ENCODE measurements around the gene ADGRL3. TPM values are rescaled to one million over a fixed set of nuclear protein-coding genes. Genes with fewer than 3 reads are reported as not detected.

Gene ADGRL3
- total RNA-seq, 4 donors from 2014 or later: 6.1 to 26.0 (median 7.3) TPM

GRCh38 chr4:61332693-61333092 lies 132.6 kb downstream of the ADGRL3 start:
- no peaks in the 10 kb centered on the region for H3K36me3 ChIP-seq
- no peaks in the 10 kb centered on the region for H3K9me3 ChIP-seq
- no peaks in the 10 kb centered on the region for H3K27me3 ChIP-seq
- no peak overlapping the region for H3K27ac ChIP-seq
- H3K4me1 ChIP-seq: no peaks in the 10 kb centered on the region
- 40 to 62% methylated on average over 2 to 4 of the region's 4 CpGs for WGBS, 2 donors (ENCODE audit: low coverage in 1 of 2)
- no peak for ATAC-seq
- no peak overlapping the region for H3K4me3 ChIP-seq
- TF ChIP-seq POLR2A (IDR thresholded peaks at IDR 0.05) (no peak), EP300 (IDR thresholded peaks at IDR 0.05) (no peak), POLR2AphosphoS5 (IDR thresholded peaks at IDR 0.05) (no peak)
- TF ChIP-seq, protein P1, sequence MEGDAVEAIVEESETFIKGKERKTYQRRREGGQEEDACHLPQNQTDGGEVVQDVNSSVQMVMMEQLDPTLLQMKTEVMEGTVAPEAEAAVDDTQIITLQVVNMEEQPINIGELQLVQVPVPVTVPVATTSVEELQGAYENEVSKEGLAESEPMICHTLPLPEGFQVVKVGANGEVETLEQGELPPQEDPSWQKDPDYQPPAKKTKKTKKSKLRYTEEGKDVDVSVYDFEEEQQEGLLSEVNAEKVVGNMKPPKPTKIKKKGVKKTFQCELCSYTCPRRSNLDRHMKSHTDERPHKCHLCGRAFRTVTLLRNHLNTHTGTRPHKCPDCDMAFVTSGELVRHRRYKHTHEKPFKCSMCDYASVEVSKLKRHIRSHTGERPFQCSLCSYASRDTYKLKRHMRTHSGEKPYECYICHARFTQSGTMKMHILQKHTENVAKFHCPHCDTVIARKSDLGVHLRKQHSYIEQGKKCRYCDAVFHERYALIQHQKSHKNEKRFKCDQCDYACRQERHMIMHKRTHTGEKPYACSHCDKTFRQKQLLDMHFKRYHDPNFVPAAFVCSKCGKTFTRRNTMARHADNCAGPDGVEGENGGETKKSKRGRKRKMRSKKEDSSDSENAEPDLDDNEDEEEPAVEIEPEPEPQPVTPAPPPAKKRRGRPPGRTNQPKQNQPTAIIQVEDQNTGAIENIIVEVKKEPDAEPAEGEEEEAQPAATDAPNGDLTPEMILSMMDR (IDR thresholded peaks at IDR 0.05): no peak

DNA sequence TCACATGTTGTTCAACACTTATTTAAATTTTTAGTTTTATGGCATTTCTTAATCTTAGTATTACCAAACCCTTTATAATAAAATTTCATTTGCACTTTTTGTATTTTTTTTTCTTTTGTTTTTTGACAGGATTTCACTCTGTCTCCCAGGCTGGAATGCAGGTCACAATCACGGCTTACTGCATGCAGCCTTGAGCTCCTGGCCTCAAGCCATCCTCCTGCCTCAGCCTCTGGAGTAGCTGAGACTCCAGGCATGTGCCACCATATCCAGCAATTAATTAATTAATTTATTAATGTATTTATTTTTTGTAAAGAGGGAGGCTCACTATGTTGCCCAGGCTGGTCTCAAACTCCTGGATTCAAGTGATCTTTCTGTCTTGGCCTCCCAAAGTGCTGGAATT lies 133.4 kb downstream of the ADGRL3 start:
- Histone ChIP-seq H3K36me3 (no peaks in the 10 kb centered on the region), H3K4me3 (no peak overlapping the region), H3K27me3 (no peaks in the 10 kb centered on the region), H3K4me1 (no peaks in the 10 kb centered on the region), H3K27ac (no peak overlapping the region), H3K9me3 (no peaks in the 10 kb centered on the region)
- no peak for TF ChIP-seq POLR2A (IDR thresholded peaks at IDR 0.05)
- TF ChIP-seq POLR2AphosphoS5 (IDR thresholded peaks at IDR 0.05): no peak
- TF ChIP-seq, protein P1 (IDR thresholded peaks at IDR 0.05): no peak
- TF ChIP-seq EP300 (IDR thresholded peaks at IDR 0.05): no peak
- 25% methylated on average over 1 of the region's 1 CpG; no CpG with 5 or more reads in 1 of the 2 donors for WGBS, 2 donors (ENCODE audit: low coverage in 1 of 2)
- no peak for ATAC-seq

- 68 to 75% methylated on average over 3 of the region's 3 CpGs for WGBS, 2 donors (ENCODE audit: low coverage in 1 of 2)
- no peak overlapping the region for H3K27ac ChIP-seq
- no peaks in the 10 kb centered on the region for H3K36me3 ChIP-seq
- no peak overlapping the region for H3K4me3 ChIP-seq
- H3K9me3 ChIP-seq: no peaks in the 10 kb centered on the region
- no peak for TF ChIP-seq EP300 (IDR thresholded peaks at IDR 0.05)
- TF ChIP-seq POLR2A (IDR thresholded peaks at IDR 0.05): no peak
- TF ChIP-seq, protein P1 (IDR thresholded peaks at IDR 0.05): no peak
- TF ChIP-seq POLR2AphosphoS5 (IDR thresholded peaks at IDR 0.05): no peak
- H3K4me1 ChIP-seq: no peaks in the 10 kb centered on the region
- H3K27me3 ChIP-seq: no peaks in the 10 kb centered on the region
- no peak for ATAC-seq
These were observed 135.2 kb downstream of the ADGRL3 start for GRCh38 chr4:61335241-61335763.

- no peak for ATAC-seq
- Histone ChIP-seq H3K4me1 (no peaks in the 10 kb centered on the region), H3K27me3 (no peaks in the 10 kb centered on the region), H3K4me3 (no peak overlapping the region), H3K36me3 (no peaks in the 10 kb centered on the region), H3K27ac (no peak overlapping the region), H3K9me3 (no peaks in the 10 kb centered on the region)
- TF ChIP-seq, protein P1 (IDR thresholded peaks at IDR 0.05): no peak
- no peak for TF ChIP-seq POLR2AphosphoS5 (IDR thresholded peaks at IDR 0.05)
- TF ChIP-seq POLR2A (IDR thresholded peaks at IDR 0.05): no peak
- TF ChIP-seq EP300 (IDR thresholded peaks at IDR 0.05): no peak
- 75 to 81% methylated on average over 2 to 5 of the region's 5 CpGs for WGBS, 2 donors (ENCODE audit: low coverage in 1 of 2)
These were observed 136.4 kb downstream of the ADGRL3 start for GRCh38 chr4:61336488-61336887.

GRCh38 chr4:61336916-61337315 lies 136.8 kb downstream of the ADGRL3 start:
- H3K36me3 ChIP-seq: no peaks in the 10 kb centered on the region
- WGBS, 2 donors (ENCODE audit: low coverage in 1 of 2): 83% methylated on average over 1 of the region's 1 CpG
- TF ChIP-seq POLR2A (IDR thresholded peaks at IDR 0.05): no peak
- TF ChIP-seq POLR2AphosphoS5 (IDR thresholded peaks at IDR 0.05): no peak
- no peak for TF ChIP-seq EP300 (IDR thresholded peaks at IDR 0.05)
- TF ChIP-seq, protein P1 (IDR thresholded peaks at IDR 0.05): no peak

More at GRCh38 chr4:61336916-61337315, 136.8 kb downstream of the ADGRL3 start:
- H3K27me3 ChIP-seq: no peaks in the 10 kb centered on the region
- H3K9me3 ChIP-seq: no peaks in the 10 kb centered on the region
- no peak overlapping the region for H3K4me3 ChIP-seq
- ATAC-seq: no peak
- H3K4me1 ChIP-seq: no peaks in the 10 kb centered on the region
- no peak overlapping the region for H3K27ac ChIP-seq
